ENCODE data around the gene RCN2.

Gene RCN2

GRCh38 chr15:76972389-76973361 is 41.1 kb downstream of the RCN2 start:
- no peak for DNase-seq (ENCODE audit: extremely low spot score)
- TF ChIP-seq CTCF (IDR thresholded peaks at IDR 0.05; ENCODE audit: control extremely low read depth, extremely low read depth, low read depth, missing control alignments), result no peak
- ChIA-PET CTCF (interaction anchor here (0.8 to 7.4 kb wide), 26 partner anchors 7 to 571 kb away, joined by 3 to 88 read pairs (median 5); partner anchors contain the start of gene PSTPIP1), POLR2A (no interaction called here)

- peak; percentile 66 for DNase-seq (ENCODE audit: extremely low spot score)
- CTCF ChIA-PET, result interaction anchor here (0.8 to 7.4 kb wide), 26 partner anchors 10 to 570 kb away, joined by 3 to 88 read pairs (median 5); partner anchors contain the start of gene PSTPIP1
- POLR2A ChIA-PET, result no interaction called here
- peak; percentile 65 for TF ChIP-seq CTCF (IDR thresholded peaks at IDR 0.05; ENCODE audit: control extremely low read depth, extremely low read depth, low read depth, missing control alignments)
Observed at GRCh38 chr15:76973362-76973743, 41.8 kb downstream of the RCN2 start.

- POLR2A ChIA-PET, result no interaction called here
Observed at GRCh38 chr15:76973906-76974305, 42.4 kb downstream of the RCN2 start.

GRCh38 chr15:76974456-76975036 is 43.0 kb downstream of the RCN2 start:
- ChIA-PET CTCF (interaction anchor here (0.9 to 7.4 kb wide), 14 partner anchors 9 to 825 kb away, joined by 3 to 88 read pairs (median 5); no protein-coding TSS in a partner anchor), POLR2A (interaction anchor here (0.5 kb wide), 1 partner anchor 13 kb away, joined by 5 read pairs; no protein-coding TSS in a partner anchor)
- TF ChIP-seq CTCF (IDR thresholded peaks at IDR 0.05; ENCODE audit: control extremely low read depth, extremely low read depth, low read depth, missing control alignments), result peak; percentile 19
- DNase-seq (ENCODE audit: extremely low spot score), result no peak

More at GRCh38 chr15:76973906-76974305, 42.4 kb downstream of the RCN2 start:
- TF ChIP-seq CTCF (IDR thresholded peaks at IDR 0.05; ENCODE audit: control extremely low read depth, extremely low read depth, low read depth, missing control alignments), result no peak
- no peak for DNase-seq (ENCODE audit: extremely low spot score)
- CTCF ChIA-PET, result interaction anchor here (0.8 to 7.4 kb wide), 28 partner anchors 9 to 824 kb away, joined by 3 to 88 read pairs (median 5); partner anchors contain the start of gene PSTPIP1

GRCh38 chr15:76976141-76976540 is 44.6 kb downstream of the RCN2 start:
- no peak for TF ChIP-seq CTCF (IDR thresholded peaks at IDR 0.05; ENCODE audit: control extremely low read depth, extremely low read depth, low read depth, missing control alignments)
- DNase-seq (ENCODE audit: extremely low spot score), result no peak
- ChIA-PET CTCF (interaction anchor here (0.9 to 7.4 kb wide), 7 partner anchors 11 to 567 kb away, joined by 3 to 88 read pairs (median 3); no protein-coding TSS in a partner anchor), POLR2A (no interaction called here)

- ChIA-PET CTCF (interaction anchor here (0.9 to 7.4 kb wide), 8 partner anchors 12 to 567 kb away, joined by 3 to 88 read pairs (median 4); no protein-coding TSS in a partner anchor), POLR2A (no interaction called here)
- TF ChIP-seq CTCF (IDR thresholded peaks at IDR 0.05; ENCODE audit: control extremely low read depth, extremely low read depth, low read depth, missing control alignments), result no peak
- peak; percentile 55 for DNase-seq (ENCODE audit: extremely low spot score)
Observed at GRCh38 chr15:76976572-76977270, 45.2 kb downstream of the RCN2 start.

Data from GM10248 (cell line).